Measurements from ENCODE around the gene RNF150. TPM values are rescaled to one million over a fixed set of nuclear protein-coding genes. Genes with fewer than 3 reads are reported as not detected.
A peak's percentile ranks its signal among the peaks of the same experiment; 100 is the strongest.

RNF150 gene
- total and polyA plus RNA-seq, 4 donors = 0.27 to 1.4 (median 0.81) TPM

GRCh38 chr4:141027421-141027820 lies 105.8 kb downstream of the RNF150 start:
- Histone ChIP-seq H3K4me1 (ENCODE audit: control insufficient read depth in 4 of 4, insufficient read depth in 4 of 4, low read length in 3 of 4) (peaks cover 0 to 2% (median 0%) of the 10 kb centered on the region in 4 donors), H3K9me3 (ENCODE audit: control insufficient read depth in 4 of 4, low read length in 3 of 4) (no peaks in the 10 kb centered on the region), H3K27me3 (ENCODE audit: control insufficient read depth in 4 of 4, insufficient read depth in 4 of 4, low read length in 3 of 4) (no peaks in the 10 kb centered on the region), H3K27ac (ENCODE audit: low read depth in 1 of 2, low read length in 2 of 2) (no peak overlapping the region), H3K4me3 (ENCODE audit: low read depth in 1 of 3, low read length in 3 of 3) (no peak overlapping the region), H3K36me3 (ENCODE audit: control insufficient read depth in 4 of 4, insufficient read depth in 3 of 4, low read depth in 1 of 4, low read length in 3 of 4) (no peaks in the 10 kb centered on the region), H3K9ac (ENCODE audit: low read depth in 1 of 2, low read length in 2 of 2) (no peak overlapping the region)
- TF ChIP-seq YY1 (IDR thresholded peaks at IDR 0.05) (no peak), RAD21 (IDR thresholded peaks at IDR 0.05) (peak in 1 of 2 donors; percentile 13), FOXA2 (IDR thresholded peaks at IDR 0.05) (no peak), JUND (IDR thresholded peaks at IDR 0.05) (no peak), HNF4G (IDR thresholded peaks at IDR 0.05) (no peak), FOXA1 (IDR thresholded peaks at IDR 0.05) (no peak)
- no peak for DNase-seq (ENCODE audit: low spot score)
- WGBS = 20% methylated on average over 1 of the region's 1 CpG

DNA sequence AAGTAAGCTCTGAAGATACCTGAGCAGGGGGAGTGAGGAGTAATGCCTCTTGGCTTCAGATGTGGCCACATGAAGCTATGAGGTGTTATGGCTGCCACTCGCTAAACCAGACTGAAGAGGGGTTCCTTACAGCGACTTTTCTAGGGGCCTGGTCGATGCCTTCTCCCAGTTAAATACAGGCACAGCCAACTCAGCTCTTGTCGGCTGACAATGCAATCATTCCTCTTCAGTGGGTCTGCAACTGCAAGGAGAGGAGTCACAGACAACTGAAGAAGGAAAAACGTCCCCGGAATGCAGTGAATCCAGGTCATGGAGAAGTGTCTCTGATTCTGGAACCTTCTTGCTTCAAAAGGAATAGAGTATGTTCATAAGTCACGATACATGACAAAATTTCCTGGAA lies 106.4 kb downstream of the RNF150 start:
- no peaks in the 10 kb centered on the region for H3K27me3 ChIP-seq (ENCODE audit: control insufficient read depth in 4 of 4, insufficient read depth in 4 of 4, low read length in 3 of 4)
- H3K36me3 ChIP-seq (ENCODE audit: control insufficient read depth in 4 of 4, insufficient read depth in 3 of 4, low read depth in 1 of 4, low read length in 3 of 4) = no peaks in the 10 kb centered on the region
- TF ChIP-seq CTCF (IDR thresholded peaks at IDR 0.05; ENCODE audit: low read depth, low read length, missing input control) = no peak
- TF ChIP-seq TAF1 (conservative IDR thresholded peaks at IDR 0.05) = no peak
- TF ChIP-seq FOXA2 (IDR thresholded peaks at IDR 0.05) = no peak
- no peak for TF ChIP-seq HNF4A (conservative IDR thresholded peaks at IDR 0.05)
- TF ChIP-seq YY1 (IDR thresholded peaks at IDR 0.05) = no peak
- TF ChIP-seq RXRA (IDR thresholded peaks at IDR 0.05) = no peak
- TF ChIP-seq, protein P1, sequence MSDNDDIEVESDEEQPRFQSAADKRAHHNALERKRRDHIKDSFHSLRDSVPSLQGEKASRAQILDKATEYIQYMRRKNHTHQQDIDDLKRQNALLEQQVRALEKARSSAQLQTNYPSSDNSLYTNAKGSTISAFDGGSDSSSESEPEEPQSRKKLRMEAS (IDR thresholded peaks at IDR 0.05) = no peak
- no peak for TF ChIP-seq ZBTB33 (IDR thresholded peaks at IDR 0.05)
- H3K9me3 ChIP-seq (ENCODE audit: control insufficient read depth in 4 of 4, low read length in 3 of 4) = no peaks in the 10 kb centered on the region
- WGBS = 88% methylated on average over 7 of the region's 7 CpGs
- H3K27ac ChIP-seq (ENCODE audit: low read depth in 1 of 2, low read length in 2 of 2) = no peak overlapping the region
- peaks cover 0 to 2% (median 0%) of the 10 kb centered on the region in 4 donors for H3K4me1 ChIP-seq (ENCODE audit: control insufficient read depth in 4 of 4, insufficient read depth in 4 of 4, low read length in 3 of 4)
- DNase-seq (ENCODE audit: low spot score) = no peak
- no peak overlapping the region for H3K9ac ChIP-seq (ENCODE audit: low read depth in 1 of 2, low read length in 2 of 2)
- no peak overlapping the region for H3K4me3 ChIP-seq (ENCODE audit: low read depth in 1 of 3, low read length in 3 of 3)

DNA sequence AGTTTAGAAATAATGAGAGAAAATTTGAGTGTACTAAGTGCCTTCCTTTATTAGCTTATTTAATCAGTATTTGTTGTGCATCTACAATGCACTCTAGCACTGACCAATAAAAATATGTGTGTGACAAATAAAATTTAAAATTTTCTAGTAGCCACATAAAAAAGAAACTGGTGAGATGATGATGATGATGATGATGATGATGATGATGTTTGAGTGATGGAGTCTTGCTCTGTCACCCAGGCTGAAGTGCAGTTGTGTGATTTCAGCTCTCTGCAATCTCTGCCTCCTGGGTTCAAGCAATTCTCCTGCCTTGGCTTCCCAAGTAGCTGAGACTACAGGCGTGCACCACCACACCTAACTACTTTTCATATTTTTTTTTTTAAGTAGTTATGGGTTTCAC lies 110.2 kb downstream of the RNF150 start:
- Histone ChIP-seq H3K36me3 (ENCODE audit: control insufficient read depth in 4 of 4, insufficient read depth in 3 of 4, low read depth in 1 of 4, low read length in 3 of 4) (no peaks in the 10 kb centered on the region), H3K4me1 (ENCODE audit: control insufficient read depth in 4 of 4, insufficient read depth in 4 of 4, low read length in 3 of 4) (peaks cover 0 to 1% (median 0%) of the 10 kb centered on the region in 4 donors), H3K9me3 (ENCODE audit: control insufficient read depth in 4 of 4, low read length in 3 of 4) (no peaks in the 10 kb centered on the region), H3K27ac (ENCODE audit: low read depth in 1 of 2, low read length in 2 of 2) (no peak overlapping the region), H3K27me3 (ENCODE audit: control insufficient read depth in 4 of 4, insufficient read depth in 4 of 4, low read length in 3 of 4) (no peaks in the 10 kb centered on the region), H3K4me3 (ENCODE audit: low read depth in 1 of 3, low read length in 3 of 3) (no peak overlapping the region), H3K9ac (ENCODE audit: low read depth in 1 of 2, low read length in 2 of 2) (no peak overlapping the region)
- WGBS = 87% methylated on average over 1 of the region's 1 CpG
- DNase-seq (ENCODE audit: low spot score) = no peak
- TF ChIP-seq YY1 (IDR thresholded peaks at IDR 0.05) (no peak), TAF1 (conservative IDR thresholded peaks at IDR 0.05) (no peak), HNF4A (conservative IDR thresholded peaks at IDR 0.05) (no peak), ATF3 (IDR thresholded peaks at IDR 0.05) (no peak)
